GM12801 (cell line): Measurements from ENCODE around the gene INHBB.

Source experiments
- CTCF ChIP-seq: IDR thresholded peaks from one replicate; pipeline ENCODE4 v1.5.1; 2011; ENCODE audit warnings: control low read depth; ENCODE audit not compliant: insufficient read length; ENCODE audit errors: extremely low read depth

INHBB gene

GRCh38 chr2:120379916-120380893, 34.3 kb downstream of the INHBB start:
- no peak for TF ChIP-seq CTCF

GRCh38 chr2:120381192-120381591, 35.3 kb downstream of the INHBB start:
- TF ChIP-seq CTCF = no peak

- no peak for TF ChIP-seq CTCF
Observed at GRCh38 chr2:120381661-120382060, 35.7 kb downstream of the INHBB start.

- no peak for TF ChIP-seq CTCF
Observed at GRCh38 chr2:120382541-120383144, 36.7 kb downstream of the INHBB start.

- TF ChIP-seq CTCF = no peak
Observed at GRCh38 chr2:120383191-120383590, 37.3 kb downstream of the INHBB start.

GRCh38 chr2:120383631-120384340, 37.9 kb downstream of the INHBB start:
- TF ChIP-seq CTCF = no peak
